Raji (cell line): Measurements from ENCODE around the gene RAB6A.

Experiments
- POLR2A ChIP-seq: IDR thresholded peaks from 2 replicates; pipeline ENCODE4 v1.6.1; 2011; ENCODE audit warnings: low read depth, low read length, control low read depth; ENCODE audit not compliant: insufficient read depth

Gene RAB6A

GRCh38 chr11:73783483-73784020, 22.7 kb upstream of the RAB6A start:
- no peak for TF ChIP-seq POLR2A

GRCh38 chr11:73781303-73781702, 20.4 kb upstream of the RAB6A start:
- no peak for TF ChIP-seq POLR2A

- peak; percentile 87 for TF ChIP-seq POLR2A
These were observed 18.4 kb upstream of the RAB6A start for GRCh38 chr11:73779084-73779902.

- TF ChIP-seq POLR2A: no peak
These were observed 5.9 kb upstream of the RAB6A start for GRCh38 chr11:73766763-73767162.

- TF ChIP-seq POLR2A: no peak
These were observed 1.9 kb upstream of the RAB6A start for GRCh38 chr11:73762732-73763131.

- TF ChIP-seq POLR2A: no peak
These were observed 600 bp upstream of the RAB6A start for GRCh38 chr11:73761403-73761945.

GRCh38 chr11:73760135-73760678, 667 bp downstream of the RAB6A start:
- no peak for TF ChIP-seq POLR2A

- no peak for TF ChIP-seq POLR2A
These were observed 1.2 kb downstream of the RAB6A start for GRCh38 chr11:73759610-73760134.

GRCh38 chr11:73758451-73758850, 2.4 kb downstream of the RAB6A start:
- TF ChIP-seq POLR2A: no peak

GRCh38 chr11:73757598-73757997, 3.3 kb downstream of the RAB6A start:
- TF ChIP-seq POLR2A: no peak

GRCh38 chr11:73755670-73756069, 5.2 kb downstream of the RAB6A start:
- no peak for TF ChIP-seq POLR2A

GRCh38 chr11:73753938-73754337, 6.9 kb downstream of the RAB6A start:
- TF ChIP-seq POLR2A: no peak

GRCh38 chr11:73752903-73753302, 8.0 kb downstream of the RAB6A start:
- no peak for TF ChIP-seq POLR2A

GRCh38 chr11:73752216-73752867, 8.5 kb downstream of the RAB6A start:
- TF ChIP-seq POLR2A: no peak

- no peak for TF ChIP-seq POLR2A
These were observed 10.6 kb downstream of the RAB6A start for GRCh38 chr11:73750228-73750627.
